Neuronal stem cell (in vitro differentiated cells): ENCODE results near the gene EPB41L4B.

Source experiments
- DNase-seq: peaks from one replicate; pipeline ENCODE4 v3.0.0-alpha.2; 2013; ENCODE audit warnings: low spot score
- H2AFZ ChIP-seq: one replicate; pipeline ENCODE4 v1.6.1; 2013; ENCODE audit warnings: mild to moderate bottlenecking, low read length, inconsistent platforms
- H2AK5ac ChIP-seq: 2 replicates; pipeline ENCODE4 v1.6.1; 2013; ENCODE audit warnings: low read depth, mild to moderate bottlenecking, inconsistent platforms, low read length, moderate library complexity, mixed read lengths
- H2BK120ac ChIP-seq: 2 replicates; pipeline ENCODE4 v1.6.1; 2013; ENCODE audit warnings: low read depth, mild to moderate bottlenecking, inconsistent platforms, low read length, moderate library complexity, mixed read lengths
- H2BK12ac ChIP-seq: one replicate; pipeline ENCODE4 v1.6.1; 2013; ENCODE audit warnings: low read length, inconsistent platforms
- H2BK15ac ChIP-seq: 2 replicates; pipeline ENCODE4 v1.6.1; 2013; ENCODE audit warnings: mild to moderate bottlenecking, low read length, inconsistent platforms, mixed read lengths
- H2BK5ac ChIP-seq: one replicate; pipeline ENCODE4 v1.6.1; 2013; ENCODE audit warnings: inconsistent platforms, mild to moderate bottlenecking, low read length, moderate library complexity
- H3K14ac ChIP-seq: one replicate; pipeline ENCODE4 v1.6.1; 2013; ENCODE audit warnings: low read length, inconsistent platforms
- H3K18ac ChIP-seq: 2 replicates; pipeline ENCODE4 v1.6.1; 2013; ENCODE audit warnings: low read length, inconsistent platforms
- H3K23ac ChIP-seq: 2 replicates; pipeline ENCODE4 v1.6.1; 2013; ENCODE audit warnings: low read depth, mild to moderate bottlenecking, mixed read lengths, low read length, inconsistent platforms; ENCODE audit not compliant: poor library complexity
- H3K27ac ChIP-seq: replicated peaks from 3 replicates; pipeline ENCODE4 v1.5.1; 2013; ENCODE audit warnings: low read length, inconsistent platforms
- H3K27me3 ChIP-seq, 3 experiments: 2 replicates each; pipeline ENCODE4 v1.6.1; 2013; ENCODE audit warnings: low read length in 3 of 3, mild to moderate bottlenecking in 2 of 3, inconsistent platforms in 1 of 3, low read depth in 1 of 3, mixed read lengths in 1 of 3, moderate library complexity in 1 of 3; ENCODE audit not compliant: control insufficient read depth in 3 of 3, insufficient read depth in 3 of 3
- H3K36me3 ChIP-seq, 2 donors: replicated peaks in 1 of 2; 2 replicates each; pipeline ENCODE4 v1.6.1; 2013; ENCODE audit warnings: low read length in 2 of 2; ENCODE audit not compliant: control insufficient read depth in 2 of 2, insufficient read depth in 2 of 2
- H3K4ac ChIP-seq: 2 replicates; pipeline ENCODE4 v1.6.1; 2013; ENCODE audit warnings: inconsistent platforms, mild to moderate bottlenecking, low read length, moderate library complexity
- H3K4me1 ChIP-seq, 2 donors: 1 replicate in 1 of 2; 2 replicates in 1 of 2; pipeline ENCODE4 v1.6.1; 2013; ENCODE audit warnings: low read length in 2 of 2, low read depth in 1 of 2; ENCODE audit not compliant: control insufficient read depth in 2 of 2, insufficient read depth in 1 of 2
- H3K4me2 ChIP-seq: one replicate; pipeline ENCODE4 v1.6.1; 2013; ENCODE audit warnings: mild to moderate bottlenecking, low read length, inconsistent platforms; ENCODE audit not compliant: insufficient read depth, poor library complexity, severe bottlenecking
- H3K4me3 ChIP-seq, 2 donors: 2 replicates each; pipeline ENCODE4 v1.5.1; 2013; ENCODE audit warnings: low read length in 2 of 2, mild to moderate bottlenecking in 2 of 2, inconsistent platforms in 1 of 2, moderate library complexity in 1 of 2
- H3K79me1 ChIP-seq: one replicate; pipeline ENCODE4 v1.6.1; 2013; ENCODE audit warnings: low read depth, mild to moderate bottlenecking, inconsistent platforms, low read length, moderate library complexity
- H3K9ac ChIP-seq: one replicate; pipeline ENCODE4 v1.6.1; 2013; ENCODE audit warnings: mild to moderate bottlenecking, low read depth, low read length, inconsistent platforms; ENCODE audit not compliant: poor library complexity
- H3K9me3 ChIP-seq, 2 donors: replicated peaks in 1 of 2; 2 replicates each; pipeline versions ENCODE3 to v1.6.1; 2013; ENCODE audit warnings: low read length in 2 of 2, mild to moderate bottlenecking in 2 of 2, inconsistent platforms in 1 of 2, low read depth in 1 of 2, mixed read lengths in 1 of 2, moderate library complexity in 1 of 2; ENCODE audit not compliant: control insufficient read depth in 2 of 2, insufficient read depth in 1 of 2
- H4K8ac ChIP-seq: one replicate; pipeline ENCODE4 v1.6.1; 2013; ENCODE audit warnings: low read depth, mild to moderate bottlenecking, inconsistent platforms, low read length, moderate library complexity
- H4K91ac ChIP-seq: one replicate; pipeline ENCODE4 v1.6.1; 2013; ENCODE audit warnings: low read length, low read depth, mild to moderate bottlenecking, inconsistent platforms; ENCODE audit not compliant: poor library complexity
- WGBS, 2 donors: extraction: QIAGEN DNeasy Blood & Tissue Kit; methylation state at CpG; one replicate each; pipeline ENCODE4 v1.1.7; 2013; ENCODE audit warnings: missing lambda C conversion rate in 2 of 2, mixed read lengths in 1 of 2; ENCODE audit not compliant: insufficient read length in 2 of 2, insufficient replicate concordance in 1 of 2; ENCODE audit errors: extremely low coverage in 2 of 2; 5-methylcytosine and 5-hydroxymethylcytosine counted together

The EPB41L4B gene

GRCh38 chr9:109295221-109296130 is 25.4 kb downstream of the EPB41L4B start:
- H2BK15ac ChIP-seq, result no peak overlapping the region
- no peak overlapping the region for H3K23ac ChIP-seq
- no peak overlapping the region for H3K14ac ChIP-seq
- WGBS, 2 donors, result no CpG with 5 or more reads among the region's 4 CpGs
- no peak overlapping the region for H3K27ac ChIP-seq
- no peaks in the 10 kb centered on the region for H3K79me1 ChIP-seq
- DNase-seq, result no peak
- H2BK120ac ChIP-seq, result no peak overlapping the region
- no peak overlapping the region for H3K9ac ChIP-seq
- H3K27me3 ChIP-seq, result no peaks in the 10 kb centered on the region
- no peaks in the 10 kb centered on the region for H3K36me3 ChIP-seq
- no peak overlapping the region for H2BK5ac ChIP-seq
- H2BK12ac ChIP-seq, result no peak overlapping the region
- no peak overlapping the region for H3K4me2 ChIP-seq
- no peak overlapping the region for H3K4me3 ChIP-seq
- no peaks in the 10 kb centered on the region for H3K9me3 ChIP-seq
- no peak overlapping the region for H4K91ac ChIP-seq
- H3K4ac ChIP-seq, result no peak overlapping the region
- no peak overlapping the region for H2AFZ ChIP-seq
- H2AK5ac ChIP-seq, result no peak overlapping the region
- H3K18ac ChIP-seq, result no peak overlapping the region
- H3K4me1 ChIP-seq, result no peaks in the 10 kb centered on the region
- no peak overlapping the region for H4K8ac ChIP-seq

GRCh38 chr9:109290385-109290784 is 30.5 kb downstream of the EPB41L4B start:
- Histone ChIP-seq H2AK5ac (no peak overlapping the region), H3K27me3 (no peaks in the 10 kb centered on the region), H3K14ac (no peak overlapping the region), H2AFZ (no peak overlapping the region), H2BK5ac (no peak overlapping the region), H3K27ac (no peak overlapping the region), H4K8ac (no peak overlapping the region), H3K79me1 (no peaks in the 10 kb centered on the region), H3K9ac (no peak overlapping the region), H3K36me3 (no peaks in the 10 kb centered on the region), H3K4me2 (no peak overlapping the region), H2BK120ac (no peak overlapping the region), H3K9me3 (no peaks in the 10 kb centered on the region), H2BK15ac (no peak overlapping the region), H2BK12ac (no peak overlapping the region), H3K4ac (no peak overlapping the region), H3K23ac (no peak overlapping the region), H4K91ac (no peak overlapping the region), H3K18ac (no peak overlapping the region), H3K4me1 (no peaks in the 10 kb centered on the region), H3K4me3 (no peak overlapping the region)
- no peak for DNase-seq

- no peak overlapping the region for H4K91ac ChIP-seq
- no peak for DNase-seq
- no peaks in the 10 kb centered on the region for H3K27me3 ChIP-seq
- no peak overlapping the region for H2BK5ac ChIP-seq
- no peak overlapping the region for H2BK15ac ChIP-seq
- H2BK12ac ChIP-seq, result no peak overlapping the region
- H3K18ac ChIP-seq, result no peak overlapping the region
- no peak overlapping the region for H3K9ac ChIP-seq
- no peaks in the 10 kb centered on the region for H3K9me3 ChIP-seq
- no peak overlapping the region for H3K4me3 ChIP-seq
- WGBS, 2 donors, result no CpG with 5 or more reads among the region's 8 CpGs
- H3K4me1 ChIP-seq, result no peaks in the 10 kb centered on the region
- H3K14ac ChIP-seq, result no peak overlapping the region
- H3K36me3 ChIP-seq, result no peaks in the 10 kb centered on the region
- no peak overlapping the region for H3K4ac ChIP-seq
- no peak overlapping the region for H3K23ac ChIP-seq
- H2BK120ac ChIP-seq, result no peak overlapping the region
- no peak overlapping the region for H2AFZ ChIP-seq
- no peak overlapping the region for H3K4me2 ChIP-seq
- no peak overlapping the region for H3K27ac ChIP-seq
- no peak overlapping the region for H2AK5ac ChIP-seq
- no peak overlapping the region for H4K8ac ChIP-seq
- no peaks in the 10 kb centered on the region for H3K79me1 ChIP-seq
These were observed 30.9 kb downstream of the EPB41L4B start for GRCh38 chr9:109289931-109290330.

GRCh38 chr9:109289186-109289585 is 31.7 kb downstream of the EPB41L4B start:
- H2BK15ac ChIP-seq, result no peak overlapping the region
- no peaks in the 10 kb centered on the region for H3K36me3 ChIP-seq
- H2BK5ac ChIP-seq, result no peak overlapping the region
- H3K4me2 ChIP-seq, result no peak overlapping the region
- no peaks in the 10 kb centered on the region for H3K4me1 ChIP-seq
- H3K9me3 ChIP-seq, result no peaks in the 10 kb centered on the region
- no peak overlapping the region for H2BK12ac ChIP-seq
- no peak overlapping the region for H3K4me3 ChIP-seq
- no peak overlapping the region for H3K4ac ChIP-seq
- no peaks in the 10 kb centered on the region for H3K27me3 ChIP-seq
- DNase-seq, result no peak
- no peak overlapping the region for H3K9ac ChIP-seq
- H3K79me1 ChIP-seq, result no peaks in the 10 kb centered on the region
- H4K8ac ChIP-seq, result no peak overlapping the region
- H3K14ac ChIP-seq, result no peak overlapping the region
- H2AFZ ChIP-seq, result no peak overlapping the region
- no peak overlapping the region for H2BK120ac ChIP-seq
- no peak overlapping the region for H2AK5ac ChIP-seq
- no CpG with 5 or more reads among the region's 5 CpGs for WGBS, 2 donors
- no peak overlapping the region for H4K91ac ChIP-seq
- no peak overlapping the region for H3K23ac ChIP-seq
- H3K18ac ChIP-seq, result no peak overlapping the region
- no peak overlapping the region for H3K27ac ChIP-seq
